Activated naive CD4-positive, alpha-beta T cell (primary cell): ENCODE results near the gene TFF3.

Source experiments
- DNase-seq, 4 experiments: peaks; one replicate each; lab custom pipeline; 2025; lab: John Stamatoyannopoulos, UW

The TFF3 gene

GRCh38 chr21:42266971-42267556, 48.1 kb downstream of the TFF3 start:
- no peak for DNase-seq

DNA sequence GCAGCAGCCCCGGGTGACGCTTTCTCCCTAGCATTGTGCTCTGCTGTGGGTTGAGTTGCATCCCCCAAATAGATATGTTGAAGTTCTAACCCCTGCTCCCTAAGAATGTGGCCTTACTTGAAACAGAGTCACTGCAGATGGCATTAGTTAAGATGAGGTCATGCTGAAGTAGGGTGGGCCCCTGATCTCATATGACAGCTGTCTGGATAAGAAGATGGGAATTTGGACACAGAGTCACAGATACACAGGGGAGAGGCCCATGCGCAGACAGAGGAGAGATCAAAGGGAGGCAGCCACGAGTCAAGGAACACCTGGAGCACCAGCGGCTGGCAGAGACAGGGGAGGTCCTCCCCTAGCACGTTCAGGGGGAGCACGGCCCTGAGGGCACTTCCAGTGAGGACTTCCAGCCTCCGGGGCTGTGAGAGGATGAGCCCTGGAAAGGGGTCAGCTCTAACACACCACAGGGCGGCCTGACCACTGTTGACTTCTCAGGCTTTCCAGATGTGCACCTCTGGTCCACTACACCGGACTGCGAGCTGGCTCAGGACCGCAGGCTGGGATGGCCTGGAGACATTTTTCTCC, 49.9 kb downstream of the TFF3 start:
- DNase-seq, result no peak

DNA sequence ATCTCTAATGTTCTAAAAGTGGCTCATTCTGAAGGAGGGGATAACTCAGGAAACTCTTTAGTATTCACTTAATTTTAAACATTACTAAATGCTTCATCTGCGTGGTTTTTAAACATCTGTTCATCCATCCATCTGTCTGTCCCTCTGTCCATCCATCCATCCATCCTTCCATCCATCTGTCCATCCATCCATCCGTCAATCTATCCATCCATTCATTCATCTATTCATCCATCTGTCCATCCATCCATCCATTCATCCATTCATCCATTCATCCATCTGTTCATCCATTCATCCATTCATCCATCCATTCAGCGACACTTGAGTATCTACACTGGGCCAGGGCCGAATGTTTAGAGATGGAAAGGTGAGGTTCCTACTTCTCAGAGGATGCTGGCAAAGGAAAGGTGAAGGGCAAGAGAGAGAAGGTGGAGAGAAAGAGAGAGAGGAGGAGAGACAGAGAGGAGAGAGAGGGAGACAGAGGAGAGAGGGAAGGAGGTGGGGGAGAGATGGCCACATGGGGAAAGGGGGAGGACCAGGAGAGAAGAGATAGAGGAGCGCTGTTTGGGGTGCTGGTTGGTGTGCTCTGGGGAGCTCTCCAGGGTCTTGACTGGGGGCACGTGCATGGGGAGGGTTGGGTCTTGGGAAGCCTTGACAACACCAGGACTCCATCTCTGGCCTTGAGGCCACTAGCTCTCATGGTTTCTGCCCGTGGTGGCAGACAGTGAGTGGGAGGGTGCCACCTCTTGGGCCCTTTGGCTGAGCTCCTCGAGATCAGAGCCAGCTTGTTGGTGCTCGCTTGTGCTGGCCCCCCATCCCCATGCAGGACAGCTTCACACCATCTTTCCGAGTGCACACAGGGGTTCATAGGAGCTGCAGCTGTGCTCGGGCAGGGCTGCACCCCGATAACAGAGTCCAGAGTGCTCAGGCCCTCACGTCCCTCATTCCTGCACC, 50.7 kb downstream of the TFF3 start:
- no peak for DNase-seq

- no peak for DNase-seq
These were observed 51.5 kb downstream of the TFF3 start for GRCh38 chr21:42263591-42264131.

- DNase-seq, result no peak
These were observed 52.4 kb downstream of the TFF3 start for GRCh38 chr21:42262831-42263231.

GRCh38 chr21:42261829-42262200, 53.4 kb downstream of the TFF3 start:
- no peak for DNase-seq
